NCI-H1092 (cell line): ENCODE measurements around the gene CYP2W1.
"Not testable (repeated sequence)": the region's sequence is repeated elsewhere in the genome, so short reads cannot be mapped to it uniquely, and the experiment has no call there.

Source experiments
- DNase-seq: peaks from one replicate; lab custom pipeline; 2025; lab: John Stamatoyannopoulos, UW

The CYP2W1 gene

DNA sequence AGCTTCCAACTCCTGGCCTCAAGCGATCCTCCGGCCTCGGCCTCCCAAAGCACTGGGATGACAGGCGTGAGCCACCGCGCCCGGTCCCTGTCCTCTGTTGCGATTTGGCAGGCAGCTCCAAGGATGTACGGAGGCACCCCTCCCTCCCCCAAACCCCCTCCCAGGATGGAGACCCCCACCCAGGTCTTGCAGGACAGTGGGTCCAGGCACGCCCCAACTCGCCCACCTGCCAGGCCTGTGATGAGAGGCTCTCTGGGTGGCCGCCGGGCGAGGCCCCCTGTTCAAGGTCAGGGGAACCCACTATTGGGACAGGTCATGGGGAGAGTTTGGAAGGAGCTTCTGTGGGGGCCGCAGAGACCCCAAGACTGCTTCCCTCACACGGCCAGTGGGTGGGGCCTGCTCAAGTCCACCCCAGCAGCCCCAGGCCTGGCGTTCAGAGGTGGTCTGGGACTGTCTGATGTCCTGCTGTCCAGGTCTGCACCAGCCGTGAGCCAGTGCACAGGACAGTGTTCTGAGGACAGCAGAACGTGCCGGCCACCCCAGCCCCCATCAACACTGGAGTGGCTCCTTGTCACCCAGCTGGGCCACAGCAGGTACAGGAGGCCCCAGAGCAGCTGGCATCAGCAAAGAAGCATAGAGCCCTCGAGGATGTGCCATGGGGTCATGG lies 31.0 kb upstream of the CYP2W1 start:
- no peak for DNase-seq

DNA sequence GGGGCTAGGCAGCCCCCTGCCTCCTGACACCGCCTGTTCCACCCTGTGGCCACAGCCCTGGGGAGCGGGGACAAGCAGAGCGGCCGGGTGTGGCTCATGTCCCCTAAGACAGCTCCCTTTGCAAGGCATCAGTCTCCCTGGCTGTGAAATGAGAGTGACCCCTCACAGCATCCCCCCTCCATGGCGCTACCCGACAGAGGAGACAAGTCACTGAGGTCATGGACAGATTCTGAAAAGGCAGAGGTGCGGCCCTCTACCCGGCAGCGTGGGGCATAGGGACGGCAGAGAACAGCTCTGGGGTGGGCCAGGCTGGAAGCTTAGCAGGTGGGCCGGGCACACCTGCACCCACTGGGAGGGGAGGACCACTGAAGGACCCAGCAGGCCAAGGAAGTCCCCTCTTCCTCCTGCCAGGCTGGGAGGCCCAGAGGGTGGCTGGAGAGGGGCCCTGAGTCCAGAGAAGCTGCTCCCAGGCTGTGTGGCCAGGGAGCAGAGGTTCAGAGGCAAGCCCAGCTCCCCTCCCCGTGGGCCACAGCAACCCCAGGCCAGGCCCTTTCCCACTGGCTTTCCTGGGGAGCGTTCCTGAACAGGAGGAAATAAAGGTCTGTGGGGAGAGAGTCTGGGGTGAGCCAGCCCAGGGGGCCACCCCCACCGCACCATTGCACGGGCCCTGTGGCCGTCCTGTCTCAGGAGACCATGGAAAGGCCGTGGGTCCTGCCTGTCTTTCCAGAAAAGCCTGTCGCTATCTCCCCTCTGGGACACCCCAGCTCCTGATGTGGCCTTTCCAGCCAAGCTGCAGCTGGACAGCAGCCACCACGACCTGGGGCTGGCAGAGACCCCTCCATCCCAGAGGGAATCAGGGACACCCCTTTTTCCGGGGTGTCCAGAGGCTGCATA lies 30.2 kb upstream of the CYP2W1 start:
- DNase-seq: no peak

DNA sequence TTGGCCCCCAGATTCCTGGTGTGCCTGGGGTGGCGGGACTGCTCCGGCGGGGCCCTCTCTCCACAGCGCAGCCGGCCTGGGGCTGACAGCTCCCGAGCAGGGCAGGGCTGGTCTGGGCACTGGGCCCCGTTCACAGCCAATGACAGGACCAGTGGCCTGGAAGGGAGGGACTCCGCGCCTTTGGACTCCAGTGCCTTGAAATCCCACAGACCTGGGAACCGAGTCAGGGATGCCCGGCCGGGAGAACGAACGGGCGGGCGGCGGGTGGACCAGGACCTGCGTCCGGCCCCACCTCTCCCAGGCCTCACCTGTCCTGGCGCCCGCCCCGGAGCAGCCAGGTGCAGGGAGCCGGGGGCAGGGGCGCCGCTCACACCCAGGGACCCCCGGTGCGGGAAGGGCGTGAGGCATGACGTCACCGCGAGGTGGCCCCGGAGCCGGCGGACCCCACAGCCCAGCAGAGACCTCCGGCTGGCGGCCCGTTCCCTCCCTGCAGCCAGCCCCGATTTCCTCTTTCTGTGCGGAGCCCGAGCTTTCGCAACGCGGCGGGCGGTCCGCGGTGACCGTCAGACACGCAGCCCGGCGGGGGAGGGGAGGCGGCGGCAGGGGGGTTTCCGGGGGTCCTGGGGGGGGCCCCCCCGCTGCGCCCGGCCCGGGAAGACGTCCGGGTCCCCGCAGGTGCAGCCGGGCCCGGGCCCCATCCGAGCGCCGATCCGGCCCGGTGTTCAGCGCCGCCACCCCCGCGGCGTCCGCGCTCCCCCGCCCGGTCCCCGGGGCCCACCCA lies 29.2 kb upstream of the CYP2W1 start:
- DNase-seq: no peak

DNA sequence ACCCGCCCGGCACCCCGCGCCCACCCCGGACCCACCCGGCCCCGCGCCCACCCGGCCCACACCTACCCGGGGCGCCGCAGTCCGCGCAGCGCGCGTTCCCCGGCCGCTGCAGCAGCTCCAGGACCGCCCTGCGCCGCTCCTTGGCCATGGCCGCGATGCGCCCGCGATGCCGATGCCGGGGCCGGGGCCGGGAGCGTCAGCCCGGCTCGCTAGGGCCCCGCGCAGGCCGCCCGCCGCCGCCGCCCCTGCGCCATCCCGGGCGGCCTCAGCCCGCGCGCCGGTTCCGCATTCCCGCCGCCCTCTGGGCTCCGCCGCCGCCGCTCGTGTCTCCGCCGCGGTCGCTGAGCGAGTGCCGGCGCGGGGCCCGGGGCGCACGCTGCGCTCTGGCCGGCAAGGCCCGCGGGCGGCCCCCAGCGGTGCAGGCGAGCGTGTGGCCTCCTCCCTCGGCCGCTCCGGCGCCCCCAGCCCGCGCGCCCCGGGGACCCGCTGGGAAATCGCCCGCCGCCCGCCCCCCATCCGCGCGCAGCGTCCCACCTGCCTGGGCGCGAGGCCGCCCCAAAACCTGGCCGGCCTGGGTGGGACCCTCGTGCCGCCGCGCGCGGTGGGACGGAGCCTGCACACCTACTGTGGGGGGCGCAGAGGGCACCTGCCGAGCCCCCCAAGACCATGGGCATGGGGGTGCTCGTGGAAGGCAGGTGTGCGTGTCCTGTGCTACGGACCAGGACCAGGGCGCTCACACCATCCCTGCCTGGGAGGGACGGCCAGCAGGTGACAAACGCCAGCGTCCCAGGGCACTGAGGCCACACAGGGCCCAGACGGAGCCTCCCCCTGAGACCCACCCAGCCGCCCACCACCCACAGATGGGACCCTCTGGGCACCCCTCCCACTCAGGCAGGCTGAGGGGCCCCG lies 28.4 kb upstream of the CYP2W1 start, which contains the start of gene ADAP1:
Gene ADAP1, minus strand, starts transcription at position 351 of the 909 bp plus-strand sequence. Its CDS starts 203 bp downstream, at position 148.
- DNase-seq: no peak

DNA sequence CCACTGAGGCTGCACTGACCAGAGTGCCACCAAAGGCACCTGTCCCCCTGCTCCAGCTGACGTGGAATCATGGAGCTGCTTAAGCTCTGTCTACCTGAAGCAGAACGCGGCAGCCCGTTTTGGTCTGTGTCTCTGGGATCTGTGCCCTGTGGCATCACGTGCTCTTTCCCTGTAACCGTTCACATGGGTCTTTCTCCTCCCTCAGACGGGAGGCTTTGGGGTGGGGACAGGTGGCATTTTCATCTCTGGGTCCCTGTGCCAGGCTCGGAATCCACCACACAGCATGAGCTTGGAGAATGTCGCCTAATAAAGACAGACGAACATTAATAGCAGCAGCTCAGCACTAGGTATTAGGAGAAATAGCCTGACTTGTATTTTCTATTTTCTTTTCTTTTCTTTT lies 26.9 kb upstream of the CYP2W1 start:
- DNase-seq: no peak

DNA sequence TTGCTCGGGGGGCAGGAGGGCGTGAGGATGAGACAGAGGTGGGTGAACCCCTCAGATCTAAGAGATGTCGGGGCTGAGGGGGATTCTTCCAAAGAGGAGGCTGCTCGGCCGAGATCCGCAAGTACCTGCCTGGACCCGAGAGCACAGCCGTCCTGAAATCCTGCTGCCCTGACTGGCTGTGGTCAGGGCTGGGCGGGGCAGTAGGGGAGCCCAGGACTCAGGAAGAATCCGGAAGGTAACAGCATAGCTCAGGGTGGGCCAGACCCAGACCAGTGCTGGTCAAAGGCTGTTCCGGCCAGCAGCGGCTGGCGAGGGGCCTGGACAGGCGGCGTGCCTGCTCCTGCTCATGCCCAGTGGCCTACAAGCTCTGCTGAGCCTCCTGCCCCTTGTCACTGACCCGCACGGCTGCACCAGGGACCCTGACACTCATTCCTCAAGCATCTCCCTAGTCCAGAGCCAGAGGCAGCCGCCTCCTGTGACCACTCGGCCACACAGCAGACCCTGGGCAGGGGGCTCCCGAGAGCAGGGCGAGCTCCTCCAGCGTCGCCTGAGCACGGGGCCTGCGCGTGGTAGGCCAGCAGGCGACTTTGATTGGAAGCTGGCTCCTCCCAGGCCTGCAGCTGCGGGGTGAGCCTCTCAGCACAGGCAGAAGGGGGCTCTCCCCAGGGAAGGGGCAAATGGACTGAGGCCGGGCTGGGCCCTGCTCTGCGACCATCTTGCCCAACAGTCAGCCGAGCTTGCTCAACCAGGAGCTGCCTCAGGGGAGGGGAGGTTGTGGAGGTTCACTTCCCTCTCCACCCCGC lies 25.4 kb upstream of the CYP2W1 start:
- no peak for DNase-seq

DNA sequence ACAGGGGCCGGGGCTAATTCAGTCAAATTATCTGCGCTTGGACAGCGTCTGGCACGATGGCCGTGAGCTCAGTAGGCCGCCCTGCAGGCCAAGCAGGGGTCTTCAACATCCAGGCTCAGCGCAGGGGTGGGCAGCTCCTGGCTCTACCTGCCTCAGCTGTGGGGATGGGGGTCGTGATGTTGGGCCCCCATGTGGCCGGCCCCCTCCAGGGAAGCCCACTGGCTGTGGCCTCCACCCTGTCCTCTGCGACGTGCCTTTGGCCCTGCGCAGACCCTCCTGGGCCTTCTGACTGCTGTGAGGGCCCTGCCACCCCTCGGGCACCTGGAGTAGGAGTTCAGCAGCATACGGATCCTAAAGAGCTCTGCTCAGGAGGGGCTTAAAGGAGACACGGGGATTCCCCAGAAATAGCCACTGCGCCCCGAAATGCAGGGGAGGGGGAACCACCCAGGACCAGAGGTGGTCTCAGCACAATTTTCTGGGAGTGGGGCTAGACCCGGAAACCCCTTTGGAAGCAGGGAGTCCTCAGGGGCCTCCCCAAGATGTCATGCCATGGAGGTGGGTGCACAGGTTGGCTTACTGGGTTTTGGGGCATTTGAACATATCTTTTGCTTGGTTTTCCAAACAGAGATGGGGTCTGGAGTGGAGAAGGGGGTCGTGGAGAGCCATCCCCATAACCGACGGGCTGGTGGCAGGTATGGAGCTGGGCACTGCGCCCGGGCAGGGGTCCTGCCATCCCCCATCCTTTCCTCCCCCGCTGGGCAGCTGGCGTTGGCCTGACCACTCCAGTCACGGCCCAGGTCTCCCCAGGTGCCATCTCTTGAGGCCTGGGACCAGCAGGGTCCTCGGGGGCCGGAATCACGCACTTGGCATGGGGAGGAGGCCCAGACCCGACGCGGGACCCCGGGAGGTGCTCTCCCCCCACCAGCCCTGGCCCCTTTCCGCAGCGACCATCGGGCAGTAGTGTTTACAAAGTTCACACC lies 24.5 kb upstream of the CYP2W1 start:
- no peak for DNase-seq

DNA sequence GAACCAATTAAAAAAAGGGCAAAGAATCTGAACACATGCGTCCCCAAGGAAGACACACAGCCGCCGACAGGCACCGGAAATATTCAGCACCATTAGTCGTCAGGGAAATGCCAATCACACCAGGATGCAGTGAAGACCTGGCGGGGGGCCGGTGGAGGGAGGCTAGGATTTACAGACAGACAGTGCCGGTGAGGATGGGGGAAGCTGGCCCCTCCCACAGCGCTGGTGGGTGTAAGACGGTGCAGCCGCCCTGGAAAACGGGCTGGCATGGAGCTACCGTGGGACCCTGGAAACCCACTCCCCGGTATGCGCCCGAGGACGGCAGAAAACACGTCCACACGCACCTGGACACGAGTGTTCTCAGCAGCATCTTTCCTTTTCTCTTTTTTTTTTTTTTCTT lies 23.7 kb upstream of the CYP2W1 start:
- DNase-seq: no peak

DNA sequence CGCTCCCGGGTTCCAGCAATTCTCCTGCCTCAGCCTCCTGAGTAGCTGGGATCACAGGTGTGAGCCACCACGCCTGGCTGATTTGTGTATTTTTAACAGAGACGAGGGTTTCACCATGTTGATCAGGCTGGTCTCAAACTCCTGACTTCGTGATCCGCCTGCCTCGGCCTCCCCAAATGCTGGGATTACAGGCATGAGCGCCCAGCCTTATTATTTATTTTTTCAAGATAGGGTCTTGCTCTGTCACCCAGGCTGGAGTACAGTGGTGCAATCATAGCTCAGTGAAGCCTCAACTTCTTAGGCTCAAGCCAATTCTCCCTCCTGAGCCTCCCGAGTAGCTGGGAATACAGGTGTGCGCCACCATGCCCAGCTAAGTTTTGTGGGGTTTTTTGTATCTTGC lies 23.2 kb upstream of the CYP2W1 start:
- not testable (repeated sequence) for DNase-seq

DNA sequence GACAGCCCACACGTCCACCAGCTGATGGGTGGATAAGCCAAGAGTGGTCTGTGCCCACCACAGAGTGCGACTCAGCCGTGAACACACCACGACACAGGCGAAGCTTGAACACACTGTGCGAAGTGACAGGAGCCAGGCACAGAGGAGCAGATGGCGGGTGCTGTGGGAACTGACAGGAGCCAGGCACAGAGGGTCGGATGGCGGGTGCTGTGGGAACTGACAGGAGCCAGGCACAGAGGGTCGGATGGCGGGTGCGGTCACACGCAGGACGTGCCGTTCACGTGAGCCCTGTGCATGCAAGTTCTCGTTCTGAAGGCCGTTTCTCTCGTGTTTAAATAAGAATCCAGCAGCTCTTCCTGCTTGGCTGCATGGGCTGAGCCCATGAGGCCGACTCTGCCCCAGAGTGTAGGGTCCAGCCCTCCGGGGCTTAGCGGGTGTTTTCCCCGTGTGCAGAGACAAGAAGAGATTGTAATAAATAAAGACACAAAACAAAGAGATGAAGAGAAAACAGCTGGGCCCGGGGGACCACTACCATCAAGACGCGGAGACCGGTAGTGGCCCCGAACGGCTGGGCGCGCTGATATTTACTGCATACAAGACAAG lies 22.6 kb upstream of the CYP2W1 start:
- DNase-seq: no peak

DNA sequence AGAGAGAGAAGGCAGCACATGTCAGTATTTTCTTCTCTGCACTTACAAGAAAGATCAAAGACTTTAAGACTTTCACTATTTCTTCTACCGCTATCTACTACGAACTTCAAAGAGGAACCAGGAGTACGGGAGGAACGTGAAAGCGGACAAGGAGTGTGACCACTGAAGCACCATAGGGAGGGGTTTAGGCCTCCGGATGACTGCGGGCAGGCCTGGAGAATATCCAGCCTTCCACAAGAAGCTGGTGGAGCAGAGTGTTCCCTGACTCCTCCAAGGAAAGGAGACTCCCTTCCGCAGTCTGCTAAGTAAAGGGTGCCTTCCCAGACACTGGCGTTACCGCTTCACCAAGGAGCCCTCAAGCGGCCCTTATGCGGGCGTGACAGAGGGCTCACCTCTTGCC lies 22.0 kb upstream of the CYP2W1 start:
- DNase-seq: not testable (repeated sequence)

DNA sequence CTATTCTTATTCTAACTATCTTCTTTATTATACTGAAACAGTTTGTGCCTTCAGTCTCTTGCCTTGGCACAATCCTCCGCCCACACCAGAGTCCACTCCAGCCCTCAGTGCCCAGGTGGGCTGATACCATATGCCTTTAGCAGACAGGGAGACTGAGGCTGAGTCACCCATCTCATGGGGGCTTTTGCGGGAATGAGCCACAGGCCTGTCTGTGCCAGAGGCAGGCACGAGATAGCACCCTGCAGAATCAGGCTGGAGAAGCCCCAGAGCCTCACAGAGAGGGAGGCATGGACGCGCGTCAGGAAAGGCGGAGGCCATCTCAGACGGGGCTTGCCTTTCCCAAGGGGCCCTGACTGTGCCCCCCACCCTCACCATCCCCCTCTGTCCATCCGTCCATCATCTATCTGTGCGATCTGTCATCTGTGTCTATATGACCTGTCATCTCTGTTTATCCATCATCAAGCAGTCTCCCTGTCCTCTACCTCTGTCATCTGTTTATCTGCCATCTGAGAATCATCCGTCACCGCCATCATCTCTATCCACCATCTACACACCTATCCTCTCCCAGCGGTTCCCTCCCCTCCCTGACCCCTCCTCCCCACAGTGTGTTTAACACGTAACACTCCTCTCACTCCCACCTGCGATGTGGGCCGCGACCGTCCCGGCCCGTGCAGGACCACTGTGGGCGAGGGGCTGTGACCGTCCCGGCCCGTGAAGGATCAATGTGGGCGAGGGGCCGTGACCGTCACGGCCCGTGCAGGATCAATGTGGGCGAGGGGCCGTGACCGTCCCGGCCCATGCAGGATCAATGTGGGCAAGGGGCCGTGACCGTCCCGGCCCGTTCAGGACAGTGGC lies 21.2 kb upstream of the CYP2W1 start:
- DNase-seq: no peak

DNA sequence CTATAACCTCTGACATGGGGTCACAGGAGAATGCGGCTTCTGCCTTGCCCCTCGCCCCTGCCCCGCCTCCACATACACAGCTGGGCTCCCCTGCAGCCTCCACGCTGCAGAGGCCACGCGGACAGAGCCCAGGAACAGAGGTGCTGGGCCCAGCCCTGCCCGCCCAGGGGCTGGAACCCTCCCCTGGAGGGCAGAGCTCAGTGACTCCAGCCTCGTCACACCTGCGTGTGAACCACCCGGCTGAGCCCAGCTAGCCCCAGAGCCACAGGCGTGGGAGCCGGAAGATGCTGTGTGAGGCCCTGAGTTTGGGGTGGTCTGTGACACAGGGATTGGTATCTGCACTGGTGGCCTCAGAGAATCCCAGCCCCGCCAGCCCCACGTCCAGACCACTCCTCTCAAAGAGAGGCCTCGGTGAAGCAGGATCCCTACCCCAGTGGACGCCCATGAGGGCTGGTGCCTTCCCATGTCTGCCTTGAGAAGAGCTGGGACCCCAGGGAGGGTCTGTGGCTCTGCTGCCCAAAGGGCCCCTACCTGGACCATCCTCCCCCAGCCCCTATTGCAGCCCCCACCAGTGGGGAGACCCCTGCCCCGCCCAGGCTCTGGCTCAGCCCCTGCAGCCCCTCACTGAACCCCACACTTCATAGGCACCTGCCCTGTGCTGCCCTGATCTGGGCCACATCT lies 20.4 kb upstream of the CYP2W1 start:
- no peak for DNase-seq

DNA sequence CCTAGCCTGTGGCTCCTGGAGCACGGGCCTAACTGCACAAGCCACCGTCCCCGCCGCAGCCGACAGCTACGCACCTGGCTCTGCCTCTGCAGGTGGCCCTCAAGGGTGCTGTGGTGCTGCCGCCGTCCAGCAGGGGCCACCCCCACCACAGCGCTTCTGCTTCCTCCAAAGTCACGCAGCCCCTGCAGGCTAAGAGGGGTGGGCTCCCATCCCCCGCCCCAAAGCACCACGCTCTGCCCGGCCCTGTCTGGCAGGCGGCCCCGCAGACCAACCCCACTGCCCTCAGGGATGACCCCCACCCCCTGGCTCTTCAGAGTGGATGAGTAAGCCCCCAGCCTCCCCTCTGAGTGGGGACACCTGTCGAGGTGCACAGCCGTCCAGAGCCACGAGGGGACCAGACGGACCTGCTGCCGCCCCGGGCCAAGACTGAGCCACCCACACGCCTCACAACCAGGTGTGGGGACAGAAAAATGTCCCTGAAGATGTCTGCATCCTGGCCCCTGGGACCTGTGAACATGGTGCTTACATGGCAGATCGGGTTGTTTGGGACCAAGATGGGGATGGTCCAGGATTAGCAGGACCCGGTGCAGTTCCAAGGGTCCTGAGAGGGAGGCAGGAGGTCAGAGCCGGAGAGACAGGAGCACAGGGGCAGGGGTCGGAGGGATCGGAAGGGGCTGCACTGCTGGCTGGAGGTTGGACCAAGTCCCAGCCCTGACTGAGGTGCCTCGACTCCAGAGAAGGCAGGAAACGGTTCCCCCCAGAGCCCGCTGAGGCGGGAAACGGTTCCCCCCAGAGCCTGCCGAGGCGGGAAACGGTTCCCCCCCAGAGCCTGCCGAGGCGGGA lies 19.5 kb upstream of the CYP2W1 start:
- no peak for DNase-seq

DNA sequence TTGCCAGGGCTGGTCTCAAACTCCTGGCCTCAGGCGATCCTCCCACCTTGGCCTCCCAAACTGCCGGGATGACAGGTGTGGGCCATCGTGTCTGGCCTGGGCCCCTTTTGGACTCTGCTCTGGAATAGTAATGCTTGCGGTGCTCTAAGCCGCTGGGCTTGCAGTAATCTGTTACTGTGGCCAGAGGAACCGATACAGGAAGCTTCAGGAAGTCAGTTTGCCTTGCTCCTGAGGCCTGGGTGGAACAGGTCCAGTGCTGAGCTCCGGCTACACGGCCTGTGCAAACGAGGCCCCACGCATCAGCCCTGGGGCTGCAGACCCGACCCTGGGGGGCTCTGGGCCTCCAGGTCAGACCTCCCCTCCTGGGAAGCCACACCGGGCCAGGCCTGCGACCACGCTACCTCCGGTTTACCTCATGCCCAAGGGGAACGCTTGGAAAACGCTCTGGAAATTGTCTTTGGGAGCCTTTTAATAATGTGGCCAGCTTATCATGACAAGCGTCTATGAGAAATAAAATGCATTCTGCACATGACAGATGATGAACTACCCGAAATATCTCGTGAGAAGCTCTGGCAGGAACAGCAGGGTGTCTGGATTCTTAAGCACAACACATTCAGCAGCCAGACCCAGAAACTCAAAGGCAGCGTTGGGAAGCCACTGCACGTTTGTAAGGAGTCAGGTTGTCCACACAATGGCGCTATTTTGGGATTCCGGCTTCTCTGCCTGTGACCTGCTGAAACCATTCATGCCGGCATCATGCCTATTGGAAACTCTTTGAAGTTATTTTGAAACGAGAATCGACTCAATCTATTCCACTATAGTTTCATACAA lies 18.4 kb upstream of the CYP2W1 start:
- no peak for DNase-seq
